Astrocyte (in vitro differentiated cells and primary cell): ENCODE measurements around the gene CTNND2.

Source experiments
- CTCF ChIP-seq: IDR thresholded peaks from 2 replicates; pipeline ENCODE4 v1.5.1; 2011; ENCODE audit warnings: low read depth, mild to moderate bottlenecking, inconsistent platforms, low read length, moderate library complexity; ENCODE audit not compliant: insufficient read depth
- EZH2 ChIP-seq: IDR thresholded peaks from 2 replicates; pipeline ENCODE4 v1.6.1; 2012; ENCODE audit warnings: mild to moderate bottlenecking, low read length, inconsistent platforms; ENCODE audit not compliant: insufficient read depth

- TF ChIP-seq CTCF (no peak), EZH2 (no peak)
These were observed 340.4 kb downstream of the CTNND2 start for GRCh38 chr5:11563822-11564221.
